Activated naive CD8-positive, alpha-beta T cell (primary cell): Measurements from ENCODE around the gene FOSL1.
"Not testable (repeated sequence)": the region's sequence is repeated elsewhere in the genome, so short reads cannot be mapped to it uniquely, and the experiment has no call there.

Source experiments
- H3K27ac Mint-ChIP-seq: one replicate; pipeline ENCODE4 v1.8.0; 2021; ENCODE audit warnings: mixed read lengths
- H3K27me3 Mint-ChIP-seq: one replicate; pipeline ENCODE4 v1.8.0; 2021; ENCODE audit warnings: mixed read lengths
- H3K36me3 Mint-ChIP-seq: one replicate; pipeline ENCODE4 v1.8.0; 2021; ENCODE audit warnings: mixed read lengths
- H3K4me1 Mint-ChIP-seq: one replicate; pipeline ENCODE4 v1.8.0; 2021; ENCODE audit warnings: low read depth, mixed read lengths
- H3K4me3 Mint-ChIP-seq: one replicate; pipeline ENCODE4 v1.8.0; 2021; ENCODE audit warnings: mild to moderate bottlenecking, mixed read lengths
- H3K9me3 Mint-ChIP-seq: one replicate; pipeline ENCODE4 v1.8.0; 2021; ENCODE audit warnings: low read depth, mixed read lengths

Gene FOSL1

DNA sequence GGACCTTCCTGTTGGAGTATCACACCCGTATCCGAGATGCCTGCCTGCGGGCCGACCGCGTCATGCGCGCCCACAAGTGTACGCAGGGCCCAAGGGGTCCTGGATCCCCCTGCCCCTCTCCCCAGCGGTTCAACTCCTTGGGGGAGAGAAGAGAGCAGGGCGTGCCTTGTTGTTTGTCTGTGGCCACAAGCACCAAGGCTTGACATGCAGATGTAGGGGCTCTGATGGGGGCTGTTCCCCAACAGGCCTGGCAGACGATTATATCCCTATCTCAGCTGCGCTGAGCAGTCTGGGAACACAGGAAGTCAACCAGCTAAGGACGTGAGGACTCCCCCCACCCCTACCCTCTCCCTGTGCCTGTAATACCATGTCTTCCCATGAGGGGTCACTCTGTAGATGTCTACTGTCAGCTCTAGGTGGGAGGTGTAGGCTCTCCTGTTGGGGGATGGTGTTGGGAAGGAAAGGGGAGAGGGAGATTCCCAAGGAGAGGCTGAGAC is 49.1 kb downstream of the FOSL1 start:
- H3K4me3 Mint-ChIP-seq = no peak overlapping the region
- H3K27ac Mint-ChIP-seq = no peak overlapping the region
- H3K9me3 Mint-ChIP-seq = no peaks in the 10 kb centered on the region
- H3K27me3 Mint-ChIP-seq = no peaks in the 10 kb centered on the region
- peaks cover 12% of the 10 kb centered on the region for H3K36me3 Mint-ChIP-seq
- peaks cover 26% of the 10 kb centered on the region for H3K4me1 Mint-ChIP-seq

DNA sequence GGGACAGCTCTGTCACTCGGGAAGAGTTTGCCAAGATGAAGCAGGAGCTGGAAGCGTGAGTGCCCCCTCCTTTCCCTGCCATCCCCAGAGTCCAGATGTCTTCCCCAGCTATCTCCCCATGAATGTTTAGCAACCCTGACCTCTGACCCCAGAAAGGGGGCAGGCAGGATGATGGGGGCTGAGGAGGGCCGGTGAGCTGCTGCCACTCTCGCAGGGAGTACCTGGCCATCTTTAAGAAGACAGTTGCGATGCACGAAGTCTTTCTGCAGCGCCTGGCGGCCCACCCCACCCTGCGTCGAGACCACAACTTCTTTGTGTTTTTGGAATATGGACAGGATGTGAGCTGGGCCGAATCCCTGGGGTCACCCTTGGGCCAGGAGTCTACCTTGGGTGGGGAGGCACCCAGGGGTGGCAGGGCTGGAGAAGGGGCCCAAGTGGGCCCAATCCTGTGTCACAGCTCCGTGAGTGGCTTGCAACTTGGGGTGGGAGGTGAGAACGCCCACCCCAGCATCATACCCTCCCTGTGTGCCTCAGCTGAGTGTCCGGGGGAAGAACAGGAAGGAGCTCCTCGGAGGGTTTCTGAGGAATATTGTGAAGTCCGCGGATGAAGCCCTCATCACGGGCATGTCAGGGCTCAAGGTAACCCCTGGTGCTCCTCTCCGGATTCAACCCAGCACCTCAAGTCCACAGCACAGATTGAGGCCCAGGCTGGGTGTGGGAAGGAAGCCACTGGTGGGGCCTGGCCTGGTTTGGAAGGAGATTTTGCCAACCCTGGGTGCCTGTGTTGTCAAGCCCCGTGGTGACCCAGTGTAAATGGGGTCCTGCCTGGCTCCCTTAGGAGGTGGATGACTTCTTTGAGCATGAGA is 49.7 kb downstream of the FOSL1 start:
- H3K27me3 Mint-ChIP-seq = no peaks in the 10 kb centered on the region
- H3K4me3 Mint-ChIP-seq = no peak overlapping the region
- H3K9me3 Mint-ChIP-seq = no peaks in the 10 kb centered on the region
- peaks cover 19% of the 10 kb centered on the region for H3K4me1 Mint-ChIP-seq
- no peak overlapping the region for H3K27ac Mint-ChIP-seq
- H3K36me3 Mint-ChIP-seq = peaks cover 12% of the 10 kb centered on the region

DNA sequence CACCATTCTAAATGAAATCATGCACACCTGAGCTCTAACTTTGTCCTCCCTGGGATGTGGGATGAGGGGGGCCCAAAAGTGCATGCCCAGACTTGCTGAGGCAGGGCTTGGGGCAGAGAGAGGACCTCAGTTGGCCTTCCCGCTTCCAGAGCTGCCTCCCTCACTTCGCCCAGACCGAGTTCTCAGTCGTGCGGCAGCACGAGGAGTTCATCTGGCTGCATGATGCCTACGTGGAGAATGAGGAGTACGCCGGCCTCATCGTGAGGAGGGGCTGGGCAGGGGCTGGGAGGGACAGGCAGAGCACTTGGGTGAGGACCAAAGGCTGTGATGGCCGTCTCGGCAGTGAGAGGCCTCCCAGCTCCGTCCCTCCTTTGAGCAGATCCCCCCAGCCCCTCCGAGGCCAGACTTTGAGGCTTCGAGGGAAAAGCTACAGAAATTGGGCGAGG is 50.4 kb downstream of the FOSL1 start:
- Mint-ChIP-seq H3K27me3 (no peaks in the 10 kb centered on the region), H3K9me3 (no peaks in the 10 kb centered on the region), H3K4me3 (no peak overlapping the region), H3K4me1 (peaks cover 15% of the 10 kb centered on the region), H3K36me3 (peaks cover 12% of the 10 kb centered on the region), H3K27ac (no peak overlapping the region)

DNA sequence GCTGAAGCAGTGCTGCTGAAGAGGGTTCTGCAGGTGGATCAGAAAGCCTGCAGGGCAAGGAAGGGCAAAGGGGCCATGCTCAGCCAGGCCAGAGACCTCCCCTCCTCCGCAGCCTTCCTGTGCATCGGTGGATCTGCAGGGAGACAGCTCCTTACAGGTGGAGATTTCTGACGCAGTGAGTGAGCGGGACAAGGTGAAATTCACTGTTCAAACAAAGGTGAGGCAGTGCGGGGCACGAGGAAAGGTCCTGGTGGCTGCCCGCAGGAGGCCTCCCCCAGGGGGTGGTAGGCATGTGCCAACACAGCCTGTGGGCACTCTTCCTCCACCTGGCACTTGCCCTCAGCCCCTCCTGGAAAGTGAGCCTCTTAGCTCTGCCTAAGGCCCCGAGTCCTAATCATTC is 50.8 kb downstream of the FOSL1 start:
- H3K27me3 Mint-ChIP-seq = no peaks in the 10 kb centered on the region
- H3K9me3 Mint-ChIP-seq = no peaks in the 10 kb centered on the region
- peaks cover 11% of the 10 kb centered on the region for H3K4me1 Mint-ChIP-seq
- peaks cover 11% of the 10 kb centered on the region for H3K36me3 Mint-ChIP-seq
- H3K4me3 Mint-ChIP-seq = no peak overlapping the region
- no peak overlapping the region for H3K27ac Mint-ChIP-seq

DNA sequence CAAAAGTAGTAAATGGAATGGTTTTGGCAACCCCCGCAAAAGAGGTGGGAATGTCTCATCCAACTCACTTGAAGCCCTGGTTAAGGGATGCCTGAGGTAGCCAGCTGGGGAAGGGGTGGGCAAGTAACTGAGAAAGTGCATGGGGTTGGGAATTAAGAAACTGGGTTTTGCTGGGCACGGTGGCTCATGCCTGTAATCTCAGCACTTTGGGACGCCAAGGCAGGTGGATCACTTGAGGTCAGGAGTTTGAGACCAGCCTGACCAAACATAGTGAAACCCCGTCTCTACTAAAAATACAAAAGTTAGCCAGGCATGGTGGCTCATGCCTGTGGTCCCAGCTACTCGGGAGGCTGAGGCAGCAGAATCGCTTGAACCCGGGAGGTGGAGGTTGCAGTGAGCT is 51.5 kb downstream of the FOSL1 start:
- not testable (repeated sequence) for H3K4me1 Mint-ChIP-seq, H3K9me3 Mint-ChIP-seq, H3K36me3 Mint-ChIP-seq, H3K27ac Mint-ChIP-seq, H3K4me3 Mint-ChIP-seq, H3K27me3 Mint-ChIP-seq

DNA sequence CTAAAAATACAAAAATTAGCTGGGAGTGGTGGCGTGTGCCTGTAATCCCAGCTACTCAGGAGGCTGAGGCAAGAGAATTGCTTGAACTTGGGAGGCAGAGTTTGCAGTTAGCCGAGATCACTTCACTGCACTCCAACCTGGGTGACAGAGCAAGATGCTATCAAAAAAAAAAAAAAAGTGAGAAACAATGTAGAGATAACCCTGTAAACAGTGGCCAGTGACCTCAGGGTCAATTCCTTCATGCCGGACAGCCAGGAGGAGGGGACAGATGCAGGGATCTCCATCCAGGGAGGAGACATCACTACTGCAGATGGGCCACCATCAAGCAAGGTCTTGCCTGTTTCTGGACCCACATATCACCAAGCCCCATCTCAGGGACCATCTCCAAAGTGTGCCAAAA is 52.4 kb downstream of the FOSL1 start:
- H3K27me3 Mint-ChIP-seq = no peaks in the 10 kb centered on the region
- H3K4me1 Mint-ChIP-seq = peaks cover 2% of the 10 kb centered on the region
- H3K27ac Mint-ChIP-seq = no peak overlapping the region
- H3K9me3 Mint-ChIP-seq = no peaks in the 10 kb centered on the region
- peaks cover 9% of the 10 kb centered on the region for H3K36me3 Mint-ChIP-seq
- H3K4me3 Mint-ChIP-seq = no peak overlapping the region

DNA sequence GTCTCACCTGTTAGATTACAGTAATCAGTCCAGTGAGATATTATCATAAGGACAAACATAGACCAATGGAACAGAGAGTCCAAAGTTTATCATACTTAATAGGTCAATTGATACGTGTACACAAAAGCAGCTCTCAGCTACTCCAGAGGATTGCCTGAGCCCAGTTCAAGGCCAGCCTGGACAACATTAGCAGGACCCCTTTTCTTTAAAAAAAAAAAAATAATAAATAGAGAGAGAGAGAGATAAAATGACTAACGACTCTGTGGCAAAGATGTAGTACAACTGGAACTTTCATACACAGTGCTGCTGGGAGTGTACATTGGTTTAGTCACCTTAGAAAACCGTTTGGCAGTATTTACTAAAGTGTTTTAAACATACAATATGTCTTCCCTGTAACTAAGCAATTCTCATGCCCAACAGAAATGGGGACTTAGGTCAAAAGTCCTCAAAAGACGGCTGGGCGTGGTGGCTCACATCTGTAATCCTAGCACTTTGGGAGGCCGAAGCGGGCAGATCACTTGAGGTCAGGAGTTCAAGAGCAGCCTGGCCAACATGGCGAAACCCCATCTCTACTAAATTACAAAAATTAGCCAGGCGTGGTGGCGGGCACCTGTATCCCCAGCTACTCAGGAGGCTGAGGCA is 55.8 kb downstream of the FOSL1 start:
- no peaks in the 10 kb centered on the region for H3K4me1 Mint-ChIP-seq
- no peak overlapping the region for H3K4me3 Mint-ChIP-seq
- no peaks in the 10 kb centered on the region for H3K27me3 Mint-ChIP-seq
- H3K9me3 Mint-ChIP-seq = no peaks in the 10 kb centered on the region
- H3K36me3 Mint-ChIP-seq = no peaks in the 10 kb centered on the region
- no peak overlapping the region for H3K27ac Mint-ChIP-seq

DNA sequence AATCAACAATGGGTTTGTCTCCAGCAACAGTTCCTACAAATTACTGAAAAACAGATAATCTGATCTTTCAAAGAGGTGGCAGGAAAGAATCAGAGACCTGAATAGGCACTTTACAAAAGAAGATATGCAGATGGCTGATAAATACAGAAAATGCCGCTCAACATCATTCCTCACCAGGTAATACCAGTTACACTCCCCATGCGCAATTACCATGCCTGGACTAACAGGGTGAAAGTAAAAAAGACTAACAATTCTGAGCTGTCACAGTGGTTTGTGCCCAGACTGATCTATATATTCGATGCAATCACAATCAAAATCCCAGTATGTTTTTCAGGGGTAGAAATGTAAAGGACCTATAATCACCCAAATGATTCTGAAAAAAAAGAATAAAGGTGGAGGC is 56.4 kb downstream of the FOSL1 start:
- H3K9me3 Mint-ChIP-seq = no peaks in the 10 kb centered on the region
- H3K36me3 Mint-ChIP-seq = no peaks in the 10 kb centered on the region
- H3K4me3 Mint-ChIP-seq = no peak overlapping the region
- no peaks in the 10 kb centered on the region for H3K4me1 Mint-ChIP-seq
- no peaks in the 10 kb centered on the region for H3K27me3 Mint-ChIP-seq
- no peak overlapping the region for H3K27ac Mint-ChIP-seq

DNA sequence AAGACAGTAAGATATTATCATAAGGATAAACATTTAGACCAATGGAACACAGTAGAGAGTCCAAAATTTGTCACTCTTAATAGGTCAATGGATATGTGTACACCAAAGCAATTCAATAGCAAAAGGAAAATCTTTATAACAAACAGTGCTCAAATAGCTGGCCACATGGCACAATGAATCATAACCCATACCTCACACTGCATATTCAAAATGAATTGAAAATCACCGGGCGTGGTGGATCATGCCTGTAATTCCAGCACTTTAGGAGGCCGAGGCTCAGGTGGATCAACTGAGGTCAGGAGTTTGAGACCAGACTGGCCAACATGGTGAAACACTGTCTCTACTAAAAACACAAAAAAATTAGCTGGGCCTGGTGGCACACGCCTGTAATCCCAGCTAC is 58.0 kb downstream of the FOSL1 start:
- Mint-ChIP-seq H3K4me1 (no peaks in the 10 kb centered on the region), H3K36me3 (no peaks in the 10 kb centered on the region), H3K4me3 (no peak overlapping the region), H3K27me3 (no peaks in the 10 kb centered on the region), H3K9me3 (no peaks in the 10 kb centered on the region), H3K27ac (no peak overlapping the region)
